SU-DHL-6 (cell line): ENCODE measurements around the gene UNK.

Experiments used
- H2AFZ ChIP-seq: fragments of 200-600 bp; sonication (generic); 2 replicates; pipeline ENCODE4 v1.6.1; 2014; ENCODE audit warnings: low read depth, mild to moderate bottlenecking, moderate library complexity, mixed read lengths, antibody characterized with exemption, low read length; ENCODE audit not compliant: severe bottlenecking
- H3F3A ChIP-seq: fragments of 200-600 bp; shearing (Covaris generic); 2 replicates; pipeline ENCODE4 v1.6.0; 2016; ENCODE audit warnings: antibody characterized with exemption, mild to moderate bottlenecking; ENCODE audit not compliant: insufficient read depth
- H3K27ac ChIP-seq: fragments of 200-600 bp; sonication (generic); 2 replicates; pipeline ENCODE4 v1.5.1; 2016; ENCODE audit warnings: low read depth, mild to moderate bottlenecking, low read length, moderate library complexity, mixed read lengths
- H3K27me3 ChIP-seq: fragments of 200-600 bp; sonication (generic), shearing (Covaris generic); 2 replicates; pipeline ENCODE4 v1.6.0; 2014; ENCODE audit warnings: mild to moderate bottlenecking, low read length
- H3K36me3 ChIP-seq: fragments of 200-600 bp; sonication (generic); 2 replicates; pipeline ENCODE4 v1.6.1; 2014; ENCODE audit warnings: mild to moderate bottlenecking, low read length, mixed read lengths
- H3K4me2 ChIP-seq: fragments of 300-600, 200-600 bp; shearing (Covaris generic), sonication (generic); 2 replicates; pipeline ENCODE4 v1.6.0; 2014; ENCODE audit warnings: low read length, low read depth, mild to moderate bottlenecking; ENCODE audit not compliant: poor library complexity, severe bottlenecking
- H3K4me3 ChIP-seq: fragments of 200-600 bp; sonication (generic); 2 replicates; pipeline ENCODE4 v1.5.1; 2014; ENCODE audit warnings: antibody characterized with exemption, low read length, mild to moderate bottlenecking, mixed read lengths; ENCODE audit not compliant: insufficient read depth, poor library complexity, severe bottlenecking
- H3K79me2 ChIP-seq: fragments of 200-600 bp; sonication (generic); 2 replicates; pipeline ENCODE4 v1.6.1; 2014; ENCODE audit warnings: mild to moderate bottlenecking, low read length, moderate library complexity; ENCODE audit not compliant: insufficient read depth
- H3K9ac ChIP-seq: fragments of 200-600 bp; sonication (generic); 2 replicates; pipeline ENCODE4 v1.7.0; 2014; ENCODE audit warnings: mild to moderate bottlenecking, low read length
- H3K9me2 ChIP-seq: fragments of 200-600 bp; sonication (generic); replicated peaks from 2 replicates; pipeline ENCODE4 v1.6.1; 2014; ENCODE audit warnings: low read length; ENCODE audit not compliant: insufficient read depth
- H3K9me3 ChIP-seq: fragments of 200-600 bp; sonication (generic); 2 replicates; pipeline ENCODE4 v1.6.1; 2014; ENCODE audit warnings: low read length, mixed read lengths; ENCODE audit not compliant: insufficient read depth
- H4K20me1 ChIP-seq: fragments of 200-600 bp; sonication (generic); 2 replicates; pipeline ENCODE4 v1.6.1; 2014; ENCODE audit warnings: low read depth, mild to moderate bottlenecking, antibody characterized with exemption, low read length, moderate library complexity, mixed read lengths
- EZH2phosphoT487 ChIP-seq: fragments of 200-600 bp; sonication (generic), shearing (Covaris generic); conservative IDR thresholded peaks from 2 replicates; pipeline ENCODE4 v1.6.1; 2018; ENCODE audit warnings: mild to moderate bottlenecking, antibody characterized with exemption, low read length, moderate library complexity, mixed read lengths
- TF ChIP-seq, protein P1 (sequence below): fragments of 200-600 bp; sonication (generic); IDR thresholded peaks from one replicate; pipeline ENCODE4 v1.5.1; 2017; ENCODE audit warnings: antibody characterized with exemption, mild to moderate bottlenecking, low read length, moderate library complexity; ENCODE audit not compliant: insufficient read depth, poor library complexity, severe bottlenecking

UNK gene

DNA sequence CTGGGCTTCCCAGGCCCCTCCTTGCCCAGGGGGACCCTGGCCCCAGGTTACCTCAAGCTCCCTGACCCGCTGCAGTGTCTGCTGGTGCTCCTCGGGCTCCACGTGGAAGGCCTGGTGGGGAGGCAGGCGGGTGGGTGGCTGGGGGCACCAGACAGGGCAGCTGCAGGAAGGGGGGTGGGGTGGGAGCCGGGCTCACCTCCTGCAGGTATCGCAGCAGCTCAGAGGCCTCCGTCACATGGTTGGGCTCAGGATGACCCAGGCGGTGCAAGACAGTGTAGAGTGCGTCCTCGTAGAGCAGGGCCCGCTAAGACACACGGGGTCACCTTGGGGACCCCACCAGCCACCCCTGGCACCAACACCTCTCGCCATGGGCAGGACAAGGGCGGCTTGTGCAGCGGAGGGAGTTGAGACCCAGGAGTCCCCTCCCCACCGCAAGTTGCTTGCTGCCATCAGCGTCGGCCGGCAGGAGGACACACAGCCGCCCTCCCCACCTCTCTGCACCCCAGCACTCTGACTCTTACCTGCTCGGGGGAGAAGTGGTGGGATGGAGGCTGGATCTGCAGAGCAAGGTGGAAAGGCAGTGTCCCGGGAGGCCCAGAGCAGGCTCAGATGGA, 58.5 kb downstream of the UNK start:
- H2AFZ ChIP-seq: no peak overlapping the region
- TF ChIP-seq, protein P1, sequence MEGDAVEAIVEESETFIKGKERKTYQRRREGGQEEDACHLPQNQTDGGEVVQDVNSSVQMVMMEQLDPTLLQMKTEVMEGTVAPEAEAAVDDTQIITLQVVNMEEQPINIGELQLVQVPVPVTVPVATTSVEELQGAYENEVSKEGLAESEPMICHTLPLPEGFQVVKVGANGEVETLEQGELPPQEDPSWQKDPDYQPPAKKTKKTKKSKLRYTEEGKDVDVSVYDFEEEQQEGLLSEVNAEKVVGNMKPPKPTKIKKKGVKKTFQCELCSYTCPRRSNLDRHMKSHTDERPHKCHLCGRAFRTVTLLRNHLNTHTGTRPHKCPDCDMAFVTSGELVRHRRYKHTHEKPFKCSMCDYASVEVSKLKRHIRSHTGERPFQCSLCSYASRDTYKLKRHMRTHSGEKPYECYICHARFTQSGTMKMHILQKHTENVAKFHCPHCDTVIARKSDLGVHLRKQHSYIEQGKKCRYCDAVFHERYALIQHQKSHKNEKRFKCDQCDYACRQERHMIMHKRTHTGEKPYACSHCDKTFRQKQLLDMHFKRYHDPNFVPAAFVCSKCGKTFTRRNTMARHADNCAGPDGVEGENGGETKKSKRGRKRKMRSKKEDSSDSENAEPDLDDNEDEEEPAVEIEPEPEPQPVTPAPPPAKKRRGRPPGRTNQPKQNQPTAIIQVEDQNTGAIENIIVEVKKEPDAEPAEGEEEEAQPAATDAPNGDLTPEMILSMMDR: no peak
- TF ChIP-seq EZH2phosphoT487: no peak
- no peak overlapping the region for H3K4me3 ChIP-seq
- no peak overlapping the region for H3K9ac ChIP-seq
- no peaks in the 10 kb centered on the region for H4K20me1 ChIP-seq
- H3K27ac ChIP-seq: no peak overlapping the region
- H3K79me2 ChIP-seq: no peaks in the 10 kb centered on the region
- no peaks in the 10 kb centered on the region for H3F3A ChIP-seq
- H3K9me3 ChIP-seq: no peaks in the 10 kb centered on the region
- no peaks in the 10 kb centered on the region for H3K27me3 ChIP-seq
- H3K4me2 ChIP-seq: no peak overlapping the region
- H3K9me2 ChIP-seq: no peaks in the 10 kb centered on the region
- H3K36me3 ChIP-seq: no peaks in the 10 kb centered on the region

DNA sequence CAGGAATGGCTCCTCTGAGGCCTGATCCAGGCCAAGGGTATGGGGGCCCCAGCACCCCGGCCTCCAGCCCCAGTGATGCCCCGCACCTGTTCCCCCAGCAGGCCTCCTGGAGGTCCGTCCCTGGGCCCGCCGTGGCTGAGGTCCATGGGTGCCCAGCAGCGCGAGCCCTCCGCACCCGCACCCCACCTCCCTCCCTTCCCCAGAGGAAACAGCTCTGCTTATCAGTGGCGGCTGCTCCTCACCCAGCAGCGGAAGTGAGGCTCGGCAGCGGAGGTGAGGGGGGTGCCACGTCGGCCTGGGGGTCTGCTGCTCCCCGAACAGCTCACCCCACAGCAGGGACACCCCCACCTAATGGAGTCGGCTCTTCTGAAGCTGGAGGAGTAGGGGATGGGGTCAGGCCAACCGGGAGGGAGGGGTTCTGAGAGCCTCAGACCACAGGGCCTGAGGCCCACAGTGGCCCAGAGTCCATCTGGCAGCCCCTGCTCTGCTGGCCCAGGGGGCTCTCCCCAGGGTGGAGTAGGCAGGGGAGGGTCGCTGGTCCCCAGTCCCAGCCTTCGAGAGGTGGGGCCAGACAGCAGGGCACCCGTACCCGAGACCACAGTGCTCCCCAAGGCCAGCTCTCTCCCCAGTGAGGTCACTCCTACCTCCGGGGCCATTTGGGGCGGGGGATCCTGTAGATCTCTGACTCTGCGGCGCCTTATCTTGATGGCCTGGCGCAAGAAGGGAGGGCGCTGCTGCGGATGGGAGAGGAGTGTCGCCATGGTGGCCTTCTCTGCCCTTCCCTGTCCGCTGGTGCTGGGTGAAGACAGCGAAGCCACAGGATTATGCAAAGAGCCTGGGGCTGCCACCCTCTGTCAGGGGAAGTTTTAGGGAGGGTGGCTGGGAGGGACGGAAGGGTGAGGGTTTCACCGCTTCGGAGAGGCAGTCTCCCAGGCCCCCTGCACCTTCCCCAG, 59.2 kb downstream of the UNK start, which contains the start of gene UNC13D:
Gene UNC13D (minus strand): TSS at position 828 of the 953 bp plus-strand sequence. CDS start 67 bp downstream, at position 761.
- Histone ChIP-seq H3K36me3 (no peaks in the 10 kb centered on the region), H3K4me3 (no peak within 1 kb of the TSS), H3K9me3 (no peaks in the 10 kb centered on the region), H3K4me2 (no peak within 1 kb of the TSS), H3K27ac (no peak within 1 kb of the TSS), H2AFZ (no peak within 1 kb of the TSS), H3K9ac (no peak within 1 kb of the TSS), H4K20me1 (no peaks in the 10 kb centered on the region), H3F3A (no peaks in the 10 kb centered on the region), H3K9me2 (no peaks in the 10 kb centered on the region), H3K79me2 (no peaks in the 10 kb centered on the region), H3K27me3 (no peaks in the 10 kb centered on the region)
- no peak for TF ChIP-seq EZH2phosphoT487
- TF ChIP-seq, protein P1: no peak

DNA sequence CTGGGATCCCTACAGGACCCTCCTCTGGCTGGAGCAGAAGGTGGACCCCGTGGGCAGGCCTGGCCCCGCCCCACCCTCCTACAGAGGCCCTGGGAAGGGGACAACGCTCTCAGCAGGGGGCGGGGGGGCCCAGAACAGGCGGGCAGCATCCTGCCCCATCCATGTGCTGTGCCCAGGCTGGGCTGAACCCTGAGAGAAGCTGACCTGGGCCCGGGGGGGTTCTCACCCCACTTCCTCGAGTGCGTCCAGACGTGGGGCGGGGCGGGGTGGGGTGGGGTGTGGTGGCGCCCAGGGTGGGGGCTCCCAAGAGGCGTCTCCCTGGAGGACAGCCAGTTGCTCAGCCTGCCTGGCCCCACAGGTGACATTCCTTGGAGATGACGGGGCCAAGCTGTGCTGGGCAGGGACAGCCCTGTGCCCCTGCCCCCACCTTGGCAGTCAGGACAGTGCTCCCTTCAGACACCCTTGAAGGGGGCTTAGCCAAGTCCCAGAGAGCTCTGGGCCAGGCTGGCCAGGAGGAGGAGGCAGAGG, 60.0 kb downstream of the UNK start:
- TF ChIP-seq EZH2phosphoT487: no peak
- TF ChIP-seq, protein P1: no peak
- no peaks in the 10 kb centered on the region for H3F3A ChIP-seq
- no peaks in the 10 kb centered on the region for H4K20me1 ChIP-seq
- H3K9me3 ChIP-seq: no peaks in the 10 kb centered on the region
- H3K27ac ChIP-seq: no peak overlapping the region
- no peaks in the 10 kb centered on the region for H3K9me2 ChIP-seq
- H3K9ac ChIP-seq: no peak overlapping the region
- H3K4me2 ChIP-seq: no peak overlapping the region
- no peak overlapping the region for H3K4me3 ChIP-seq
- no peaks in the 10 kb centered on the region for H3K27me3 ChIP-seq
- H2AFZ ChIP-seq: no peak overlapping the region
- H3K79me2 ChIP-seq: no peaks in the 10 kb centered on the region
- no peaks in the 10 kb centered on the region for H3K36me3 ChIP-seq
